Ishikawa (cell line): ENCODE measurements around the gene CCNT1.

Experiments
- CEBPB ChIP-seq: IDR thresholded peaks from 2 replicates; pipeline ENCODE4 v1.6.1; 2012
- CREB1 ChIP-seq: IDR thresholded peaks from 2 replicates; pipeline ENCODE4 v1.6.1; 2012; ENCODE audit warnings: low read depth
- EGR1 ChIP-seq: IDR thresholded peaks from 2 replicates; pipeline ENCODE4 v1.6.1; 2012
- EP300 ChIP-seq: IDR thresholded peaks from 2 replicates; pipeline ENCODE4 v1.6.1; 2012; ENCODE audit warnings: borderline replicate concordance
- FOXM1 ChIP-seq: IDR thresholded peaks from 2 replicates; pipeline ENCODE4 v1.6.1; 2012; ENCODE audit warnings: low read depth, borderline replicate concordance
- MAX ChIP-seq: IDR thresholded peaks from 2 replicates; pipeline ENCODE4 v1.6.1; 2012
- NFIC ChIP-seq: IDR thresholded peaks from 2 replicates; pipeline ENCODE4 v1.6.1; 2012
- RAD21 ChIP-seq: IDR thresholded peaks from 2 replicates; pipeline ENCODE4 v1.6.1; 2012; ENCODE audit warnings: low read depth
- TAF1 ChIP-seq: IDR thresholded peaks from 2 replicates; pipeline ENCODE4 v1.6.1; 2012; ENCODE audit warnings: low read depth, mild to moderate bottlenecking
- TCF12 ChIP-seq: IDR thresholded peaks from 2 replicates; pipeline ENCODE4 v1.6.1; 2012; ENCODE audit warnings: low read depth
- TEAD4 ChIP-seq: IDR thresholded peaks from 2 replicates; pipeline ENCODE4 v1.6.1; 2012
- YY1 ChIP-seq: IDR thresholded peaks from 2 replicates; pipeline ENCODE4 v1.6.1; 2012; ENCODE audit warnings: low read depth
- ZBTB7A ChIP-seq: IDR thresholded peaks from 2 replicates; pipeline ENCODE4 v1.6.1; 2012; ENCODE audit warnings: low read depth
- TF ChIP-seq, protein P1 (sequence below): IDR thresholded peaks from 2 replicates; pipeline ENCODE4 v1.6.1; 2012
- TF ChIP-seq, protein P2 (sequence below): IDR thresholded peaks from 2 replicates; pipeline ENCODE4 v1.6.1; 2012; ENCODE audit warnings: low read depth, mild to moderate bottlenecking

The CCNT1 gene

GRCh38 chr12:48750769-48751356 is 34.4 kb upstream of the CCNT1 start:
- no peak for TF ChIP-seq FOXM1
- TF ChIP-seq RAD21, result no peak
- no peak for TF ChIP-seq NFIC
- TF ChIP-seq ZBTB7A, result no peak
- no peak for TF ChIP-seq CEBPB
- TF ChIP-seq TCF12, result no peak
- no peak for TF ChIP-seq EP300

- TF ChIP-seq, protein P1, sequence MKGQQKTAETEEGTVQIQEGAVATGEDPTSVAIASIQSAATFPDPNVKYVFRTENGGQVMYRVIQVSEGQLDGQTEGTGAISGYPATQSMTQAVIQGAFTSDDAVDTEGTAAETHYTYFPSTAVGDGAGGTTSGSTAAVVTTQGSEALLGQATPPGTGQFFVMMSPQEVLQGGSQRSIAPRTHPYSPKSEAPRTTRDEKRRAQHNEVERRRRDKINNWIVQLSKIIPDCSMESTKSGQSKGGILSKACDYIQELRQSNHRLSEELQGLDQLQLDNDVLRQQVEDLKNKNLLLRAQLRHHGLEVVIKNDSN, result no peak
- TF ChIP-seq ZBTB7A (no peak), TEAD4 (no peak), NFIC (no peak), TCF12 (no peak), CREB1 (no peak), MAX (no peak), FOXM1 (no peak), YY1 (no peak), CEBPB (no peak), TAF1 (no peak), RAD21 (no peak), EGR1 (no peak), EP300 (no peak)
- TF ChIP-seq, protein P2, sequence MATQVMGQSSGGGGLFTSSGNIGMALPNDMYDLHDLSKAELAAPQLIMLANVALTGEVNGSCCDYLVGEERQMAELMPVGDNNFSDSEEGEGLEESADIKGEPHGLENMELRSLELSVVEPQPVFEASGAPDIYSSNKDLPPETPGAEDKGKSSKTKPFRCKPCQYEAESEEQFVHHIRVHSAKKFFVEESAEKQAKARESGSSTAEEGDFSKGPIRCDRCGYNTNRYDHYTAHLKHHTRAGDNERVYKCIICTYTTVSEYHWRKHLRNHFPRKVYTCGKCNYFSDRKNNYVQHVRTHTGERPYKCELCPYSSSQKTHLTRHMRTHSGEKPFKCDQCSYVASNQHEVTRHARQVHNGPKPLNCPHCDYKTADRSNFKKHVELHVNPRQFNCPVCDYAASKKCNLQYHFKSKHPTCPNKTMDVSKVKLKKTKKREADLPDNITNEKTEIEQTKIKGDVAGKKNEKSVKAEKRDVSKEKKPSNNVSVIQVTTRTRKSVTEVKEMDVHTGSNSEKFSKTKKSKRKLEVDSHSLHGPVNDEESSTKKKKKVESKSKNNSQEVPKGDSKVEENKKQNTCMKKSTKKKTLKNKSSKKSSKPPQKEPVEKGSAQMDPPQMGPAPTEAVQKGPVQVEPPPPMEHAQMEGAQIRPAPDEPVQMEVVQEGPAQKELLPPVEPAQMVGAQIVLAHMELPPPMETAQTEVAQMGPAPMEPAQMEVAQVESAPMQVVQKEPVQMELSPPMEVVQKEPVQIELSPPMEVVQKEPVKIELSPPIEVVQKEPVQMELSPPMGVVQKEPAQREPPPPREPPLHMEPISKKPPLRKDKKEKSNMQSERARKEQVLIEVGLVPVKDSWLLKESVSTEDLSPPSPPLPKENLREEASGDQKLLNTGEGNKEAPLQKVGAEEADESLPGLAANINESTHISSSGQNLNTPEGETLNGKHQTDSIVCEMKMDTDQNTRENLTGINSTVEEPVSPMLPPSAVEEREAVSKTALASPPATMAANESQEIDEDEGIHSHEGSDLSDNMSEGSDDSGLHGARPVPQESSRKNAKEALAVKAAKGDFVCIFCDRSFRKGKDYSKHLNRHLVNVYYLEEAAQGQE, result no peak
These were observed 33.7 kb upstream of the CCNT1 start for GRCh38 chr12:48750215-48750614.

- no peak for TF ChIP-seq CEBPB
- no peak for TF ChIP-seq CREB1
- no peak for TF ChIP-seq ZBTB7A
These were observed 27.9 kb upstream of the CCNT1 start for GRCh38 chr12:48744251-48745008.

DNA sequence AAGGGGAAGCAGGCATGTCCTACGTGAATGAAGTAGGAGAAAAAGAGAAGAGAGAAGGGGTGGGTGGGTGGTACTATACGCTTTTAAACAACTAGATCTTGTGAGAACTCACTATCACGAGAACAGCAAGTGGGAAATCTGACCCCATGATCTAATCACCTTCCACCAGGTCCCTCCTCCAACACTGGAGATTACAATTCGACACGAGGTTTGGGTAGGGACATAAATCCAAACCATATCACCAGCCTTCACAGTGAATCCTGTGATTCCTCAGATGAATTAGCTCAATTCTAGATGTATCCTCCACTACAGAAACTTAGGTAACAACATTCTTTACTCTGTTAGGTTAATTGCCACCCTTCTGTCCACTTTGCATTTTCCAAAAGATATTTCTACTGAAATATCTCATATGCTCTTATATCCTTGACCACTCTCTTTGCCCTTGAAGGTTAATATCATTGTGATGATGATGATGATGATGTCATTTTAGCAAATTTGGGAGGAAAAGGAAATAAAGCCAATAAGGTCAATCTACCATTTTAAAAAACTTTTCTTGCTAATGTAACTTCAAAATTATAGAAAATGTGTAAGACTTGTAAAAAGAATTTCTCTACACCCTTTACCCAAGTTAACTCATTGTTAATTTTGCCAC is 23.2 kb upstream of the CCNT1 start:
- TF ChIP-seq TCF12, result no peak

DNA sequence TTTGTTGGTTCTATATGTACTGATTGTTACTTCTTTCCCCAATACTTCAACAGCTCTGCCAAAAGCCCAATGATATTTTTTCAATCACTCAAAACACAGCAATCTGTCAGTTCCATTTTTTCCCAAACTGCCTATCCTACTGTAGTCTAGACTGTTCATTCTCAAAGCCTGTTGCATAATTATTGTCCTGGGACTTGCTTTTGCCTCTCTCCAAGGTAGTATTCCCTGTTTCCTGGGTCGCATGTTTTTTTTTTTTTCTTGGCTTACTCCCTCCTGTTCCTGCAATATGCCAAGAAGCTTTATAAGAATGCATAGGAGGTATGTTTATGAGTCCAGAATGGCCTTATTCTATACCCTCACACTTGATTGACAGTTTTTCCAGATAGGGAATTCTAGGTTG is 19.9 kb upstream of the CCNT1 start:
- TF ChIP-seq TCF12 (no peak), CEBPB (peak; percentile 59; the same call in 1 of the 2 replicates)
- TF ChIP-seq, protein P2, result peak; percentile 75

- no peak for TF ChIP-seq RAD21
- TF ChIP-seq MAX, result no peak
These were observed 12.3 kb upstream of the CCNT1 start for GRCh38 chr12:48728807-48729206.

GRCh38 chr12:48717252-48717695 is 767 bp upstream of the CCNT1 start:
- TF ChIP-seq FOXM1 (no peak), MAX (no peak), CEBPB (no peak)
